Measurements from ENCODE around the gene OPRM1.

The OPRM1 gene

GRCh38 chr6:154041001-154041400, 2.0 kb downstream of the OPRM1 start:
- Histone ChIP-seq H3K4me3 (ENCODE audit: low read depth in 1 of 2, low read length in 2 of 2) (no peak overlapping the region), H4K20me1 (ENCODE audit: insufficient read depth, low read length) (no peaks in the 10 kb centered on the region), H2AFZ (ENCODE audit: low read depth, low read length) (no peak overlapping the region), H3K4me1 (ENCODE audit: insufficient read depth, low read length) (no peaks in the 10 kb centered on the region), H3K9me3 (ENCODE audit: insufficient read depth, low read length, severe bottlenecking) (no peaks in the 10 kb centered on the region), H3K36me3 (ENCODE audit: insufficient read depth, low read length) (no peaks in the 10 kb centered on the region), H3K27me3 (ENCODE audit: insufficient read depth, low read length, poor library complexity) (no peaks in the 10 kb centered on the region), H3K27ac (ENCODE audit: low read length) (no peak overlapping the region), H3K79me2 (ENCODE audit: insufficient read depth, low read length) (no peaks in the 10 kb centered on the region), H3K9ac (ENCODE audit: low read depth, low read length) (no peak overlapping the region), H3K4me2 (ENCODE audit: insufficient read depth, low read length) (no peak overlapping the region)
- no peak for ATAC-seq (ENCODE audit: insufficient read depth, low read depth)
- DNase-seq = no peak
- no peak for TF ChIP-seq CTCF (IDR thresholded peaks at IDR 0.05; ENCODE audit: borderline replicate concordance, extremely low read depth, low read length, poor library complexity, severe bottlenecking)
- no peak for TF ChIP-seq EZH2 (IDR thresholded peaks at IDR 0.05; ENCODE audit: borderline replicate concordance, low read depth, low read length, severe bottlenecking)

- Histone ChIP-seq H3K36me3 (ENCODE audit: insufficient read depth, low read length) (no peaks in the 10 kb centered on the region), H3K4me3 (ENCODE audit: low read depth in 1 of 2, low read length in 2 of 2) (no peak overlapping the region), H2AFZ (ENCODE audit: low read depth, low read length) (no peak overlapping the region), H3K4me1 (ENCODE audit: insufficient read depth, low read length) (no peaks in the 10 kb centered on the region), H4K20me1 (ENCODE audit: insufficient read depth, low read length) (no peaks in the 10 kb centered on the region), H3K4me2 (ENCODE audit: insufficient read depth, low read length) (no peak overlapping the region), H3K27me3 (ENCODE audit: insufficient read depth, low read length, poor library complexity) (no peaks in the 10 kb centered on the region), H3K79me2 (ENCODE audit: insufficient read depth, low read length) (no peaks in the 10 kb centered on the region), H3K9ac (ENCODE audit: low read depth, low read length) (no peak overlapping the region), H3K27ac (ENCODE audit: low read length) (no peak overlapping the region), H3K9me3 (ENCODE audit: insufficient read depth, low read length, severe bottlenecking) (no peaks in the 10 kb centered on the region)
- DNase-seq = no peak
- ATAC-seq (ENCODE audit: insufficient read depth, low read depth) = no peak
- TF ChIP-seq CTCF (IDR thresholded peaks at IDR 0.05; ENCODE audit: borderline replicate concordance, extremely low read depth, low read length, poor library complexity, severe bottlenecking) (no peak), EZH2 (IDR thresholded peaks at IDR 0.05; ENCODE audit: borderline replicate concordance, low read depth, low read length, severe bottlenecking) (no peak)
Observed at GRCh38 chr6:154053141-154053540, 14.1 kb downstream of the OPRM1 start.

- no peak overlapping the region for H3K27ac ChIP-seq (ENCODE audit: low read length)
- no peak for DNase-seq
- H3K9ac ChIP-seq (ENCODE audit: low read depth, low read length) = no peak overlapping the region
- H3K79me2 ChIP-seq (ENCODE audit: insufficient read depth, low read length) = no peaks in the 10 kb centered on the region
- no peaks in the 10 kb centered on the region for H3K36me3 ChIP-seq (ENCODE audit: insufficient read depth, low read length)
- no peak for ATAC-seq (ENCODE audit: insufficient read depth, low read depth)
- no peaks in the 10 kb centered on the region for H3K9me3 ChIP-seq (ENCODE audit: insufficient read depth, low read length, severe bottlenecking)
- H3K4me1 ChIP-seq (ENCODE audit: insufficient read depth, low read length) = no peaks in the 10 kb centered on the region
- H3K4me3 ChIP-seq (ENCODE audit: low read depth in 1 of 2, low read length in 2 of 2) = no peak overlapping the region
- H3K4me2 ChIP-seq (ENCODE audit: insufficient read depth, low read length) = no peak overlapping the region
- H2AFZ ChIP-seq (ENCODE audit: low read depth, low read length) = no peak overlapping the region
- no peaks in the 10 kb centered on the region for H4K20me1 ChIP-seq (ENCODE audit: insufficient read depth, low read length)
- H3K27me3 ChIP-seq (ENCODE audit: insufficient read depth, low read length, poor library complexity) = no peaks in the 10 kb centered on the region
- no peak for TF ChIP-seq CTCF (IDR thresholded peaks at IDR 0.05; ENCODE audit: borderline replicate concordance, extremely low read depth, low read length, poor library complexity, severe bottlenecking)
- no peak for TF ChIP-seq EZH2 (IDR thresholded peaks at IDR 0.05; ENCODE audit: borderline replicate concordance, low read depth, low read length, severe bottlenecking)
Observed at GRCh38 chr6:154056536-154056935, 17.5 kb downstream of the OPRM1 start.

- no peak overlapping the region for H2AFZ ChIP-seq (ENCODE audit: low read depth, low read length)
- H3K27me3 ChIP-seq (ENCODE audit: insufficient read depth, low read length, poor library complexity) = no peaks in the 10 kb centered on the region
- H3K27ac ChIP-seq (ENCODE audit: low read length) = no peak overlapping the region
- no peak overlapping the region for H3K9ac ChIP-seq (ENCODE audit: low read depth, low read length)
- no peaks in the 10 kb centered on the region for H3K79me2 ChIP-seq (ENCODE audit: insufficient read depth, low read length)
- H3K4me3 ChIP-seq (ENCODE audit: low read depth in 1 of 2, low read length in 2 of 2) = no peak overlapping the region
- TF ChIP-seq EZH2 (IDR thresholded peaks at IDR 0.05; ENCODE audit: borderline replicate concordance, low read depth, low read length, severe bottlenecking) (no peak), CTCF (IDR thresholded peaks at IDR 0.05; ENCODE audit: borderline replicate concordance, extremely low read depth, low read length, poor library complexity, severe bottlenecking) (no peak)
- DNase-seq (no peak), ATAC-seq (ENCODE audit: insufficient read depth, low read depth) (no peak)
- no peaks in the 10 kb centered on the region for H3K4me1 ChIP-seq (ENCODE audit: insufficient read depth, low read length)
- no peak overlapping the region for H3K4me2 ChIP-seq (ENCODE audit: insufficient read depth, low read length)
- H3K36me3 ChIP-seq (ENCODE audit: insufficient read depth, low read length) = no peaks in the 10 kb centered on the region
- H4K20me1 ChIP-seq (ENCODE audit: insufficient read depth, low read length) = no peaks in the 10 kb centered on the region
- no peaks in the 10 kb centered on the region for H3K9me3 ChIP-seq (ENCODE audit: insufficient read depth, low read length, severe bottlenecking)
Observed at GRCh38 chr6:154057098-154057497, 18.1 kb downstream of the OPRM1 start.
